ENCODE results near the gene PTGIS.

GRCh38 chr20:49592120-49592519 is 24.2 kb upstream of the PTGIS start:
- TF ChIP-seq EZH2 (IDR thresholded peaks at IDR 0.05; ENCODE audit: borderline replicate concordance, low read depth, low read length, severe bottlenecking) (no peak), POLR2AphosphoS5 (IDR thresholded peaks at IDR 0.05; ENCODE audit: insufficient read depth, low read depth, low read length) (no peak), CTCF (IDR thresholded peaks at IDR 0.05; ENCODE audit: extremely low read depth in 1 of 2, insufficient read depth in 1 of 2, low read depth in 1 of 2, low read length in 2 of 2) (no peak), JUN (IDR thresholded peaks at IDR 0.05; ENCODE audit: borderline replicate concordance, insufficient read depth, insufficient read length, low read depth) (no peak), POLR2A (IDR thresholded peaks at IDR 0.05; ENCODE audit: low read depth, low read length) (no peak), MAX (IDR thresholded peaks at IDR 0.05; ENCODE audit: insufficient read depth, insufficient read length) (no peak), MYC (IDR thresholded peaks at IDR 0.05; ENCODE audit: low read depth, low read length) (no peak)
